HuH-7 (cell line): Measurements from ENCODE around the gene OAT.

Experiments used
- DNase-seq: peaks from one replicate; pipeline ENCODE4 v3.0.0; 2011; ENCODE audit warnings: low spot score

OAT gene

DNA sequence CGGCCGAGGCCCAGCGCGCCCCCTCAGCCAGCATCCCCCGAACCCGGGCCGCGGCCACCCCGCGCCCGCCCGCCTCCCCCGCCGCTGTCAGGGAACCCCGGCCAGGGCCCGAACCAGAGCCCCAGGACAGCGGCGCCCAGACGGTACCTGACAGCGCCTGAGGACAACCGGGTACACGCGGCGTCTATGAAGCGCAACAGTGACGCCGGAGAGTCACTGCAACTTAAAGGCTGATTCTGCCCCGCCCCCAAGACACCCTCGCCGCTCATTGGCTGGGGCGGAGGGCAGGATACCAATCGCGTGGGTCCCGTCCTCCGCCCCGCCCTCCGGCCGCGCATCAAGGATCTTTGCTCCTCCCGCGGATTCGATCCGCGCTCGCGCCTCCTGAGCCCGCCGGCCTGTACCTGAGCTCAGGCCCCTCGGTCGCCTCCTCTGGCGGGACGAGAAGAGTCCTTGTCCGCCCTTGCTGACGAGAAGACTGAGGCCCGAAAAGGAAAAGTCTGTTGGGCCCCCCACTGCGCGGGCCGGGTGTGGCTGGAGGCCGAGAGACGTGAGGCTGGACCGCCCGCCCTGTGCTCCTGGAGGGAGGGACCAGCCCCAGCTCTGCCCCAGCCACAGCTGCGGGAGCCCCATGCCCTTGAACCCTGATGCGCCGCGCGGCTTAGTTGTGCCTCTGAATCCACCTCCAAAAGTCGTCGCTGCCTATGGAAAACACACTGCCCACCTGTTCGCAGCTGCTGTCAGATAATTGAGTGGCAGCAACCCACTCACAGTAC is at the start of gene OAT:
TSS of gene OAT (minus strand) at position 198 of the 776 bp plus-strand sequence. CDS start 6,752 bp downstream, outside the sequence.
- peak; percentile 94 for DNase-seq

DNA sequence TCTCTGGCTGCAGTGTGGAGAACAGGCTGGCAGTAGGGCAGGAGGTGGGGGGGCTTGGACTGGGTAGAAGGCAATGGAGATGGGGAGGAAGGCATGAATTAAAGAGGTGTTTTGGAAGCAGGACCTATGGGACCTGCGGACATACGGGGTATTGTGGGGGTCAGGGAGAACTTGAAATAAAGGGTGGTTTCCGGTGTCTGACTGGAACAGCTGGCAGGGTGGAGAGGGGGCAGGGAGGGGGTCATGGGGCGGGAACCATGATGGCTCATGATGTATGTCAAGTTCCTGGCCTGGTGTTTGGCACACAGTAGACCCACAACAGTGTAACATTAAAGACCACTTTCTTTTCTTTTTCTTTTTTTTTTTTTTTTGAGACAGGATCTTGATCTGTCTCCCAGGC is 48.4 kb upstream of the OAT start:
- no peak for DNase-seq

DNA sequence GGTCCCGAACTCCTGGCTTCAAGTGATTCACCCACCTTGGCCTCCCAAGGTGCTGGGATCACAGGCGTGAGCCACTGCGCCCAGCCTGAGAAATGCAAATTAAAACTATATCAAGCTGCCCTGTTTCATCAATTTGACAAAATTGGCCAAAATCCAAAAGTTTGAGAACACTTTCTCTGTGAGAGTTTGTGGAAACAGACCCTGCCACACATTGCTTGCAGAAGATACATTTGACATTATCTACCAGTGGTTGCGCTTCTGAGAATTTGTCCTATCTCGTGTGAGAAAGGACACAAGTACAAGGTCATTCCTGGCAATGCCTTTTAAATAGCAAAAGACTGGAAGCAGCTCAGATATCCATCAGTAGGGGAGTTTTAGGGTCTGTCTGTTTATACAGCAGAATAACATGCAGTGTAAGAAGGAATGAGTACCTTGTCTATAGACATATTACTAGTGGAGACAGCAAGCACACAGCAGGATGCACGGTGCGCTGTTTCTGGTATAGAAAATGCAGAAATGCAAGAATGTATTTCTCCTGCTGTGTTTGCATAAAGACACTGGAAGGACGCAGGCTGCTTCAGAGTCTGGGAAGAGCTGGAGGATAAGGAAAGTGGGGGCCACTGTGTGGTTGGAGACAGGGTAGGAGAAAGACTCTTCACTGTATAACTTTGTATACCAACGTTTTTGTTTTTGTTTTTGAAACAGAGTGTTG is 47.2 kb upstream of the OAT start:
- DNase-seq, result no peak

- DNase-seq, result no peak
Measured at GRCh38 chr10:124465003-124465776, 46.5 kb upstream of the OAT start.

- DNase-seq, result no peak
Measured at GRCh38 chr10:124464028-124464965, 45.6 kb upstream of the OAT start.

- no peak for DNase-seq
Measured at GRCh38 chr10:124462348-124462695, 43.6 kb upstream of the OAT start.

DNA sequence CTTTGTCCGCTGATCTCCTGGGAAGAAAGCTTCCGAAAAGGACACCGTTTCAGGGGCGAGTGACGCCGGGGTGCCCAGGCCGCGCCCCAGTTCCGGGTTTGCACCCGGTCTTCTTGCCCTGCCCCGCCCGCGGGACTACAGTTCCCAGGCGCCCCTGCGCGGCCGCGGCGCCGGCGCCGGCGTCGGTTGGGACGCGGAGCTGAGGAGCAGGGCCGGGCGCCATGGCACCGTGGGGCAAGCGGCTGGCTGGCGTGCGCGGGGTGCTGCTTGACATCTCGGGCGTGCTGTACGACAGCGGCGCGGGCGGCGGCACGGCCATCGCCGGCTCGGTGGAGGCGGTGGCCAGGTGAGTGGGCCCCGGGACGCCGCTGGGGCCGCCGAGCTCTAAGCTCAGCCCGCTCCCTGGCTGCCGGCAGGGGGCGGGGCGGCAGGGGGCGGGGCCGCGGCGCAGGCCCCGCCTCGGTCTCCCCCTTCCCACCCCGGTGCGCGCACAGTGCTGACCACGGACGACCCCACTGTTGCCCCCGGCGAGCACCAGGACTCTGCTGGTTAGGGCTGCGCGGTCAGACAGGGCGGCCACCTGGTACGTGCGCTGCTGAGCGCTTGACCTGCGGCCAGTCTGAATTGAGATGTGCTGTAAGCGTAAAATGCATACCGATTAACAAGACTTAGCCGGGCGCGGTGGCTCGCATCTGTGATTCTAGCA is 43.1 kb upstream of the OAT start, which contains the start of gene LHPP:
TSS of gene LHPP (plus strand) at position 182 of the 706 bp plus-strand sequence. CDS start at position 222, 40 bp downstream.
- peak; percentile 87 for DNase-seq

- no peak for DNase-seq
Measured at GRCh38 chr10:124460144-124460543, 41.4 kb upstream of the OAT start.

DNA sequence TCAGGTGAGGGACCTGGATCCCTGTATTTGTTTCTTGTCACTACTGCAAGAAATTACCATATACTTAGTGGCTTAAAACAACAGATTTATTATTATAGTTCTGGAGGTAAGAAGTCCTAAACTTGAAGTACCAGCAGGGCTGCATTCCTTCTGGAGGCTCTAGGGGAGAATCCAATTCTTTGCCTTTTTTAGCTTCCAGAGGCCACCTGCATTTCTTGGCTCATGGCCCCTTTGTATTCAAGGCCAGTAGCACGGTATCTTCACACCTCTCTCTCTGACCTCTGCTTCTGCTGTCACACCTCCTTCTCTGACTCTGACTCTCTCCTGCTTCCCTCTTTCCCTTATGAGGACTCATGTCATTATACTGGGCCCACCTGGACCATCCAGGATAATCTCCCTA is 40.7 kb upstream of the OAT start:
- no peak for DNase-seq

DNA sequence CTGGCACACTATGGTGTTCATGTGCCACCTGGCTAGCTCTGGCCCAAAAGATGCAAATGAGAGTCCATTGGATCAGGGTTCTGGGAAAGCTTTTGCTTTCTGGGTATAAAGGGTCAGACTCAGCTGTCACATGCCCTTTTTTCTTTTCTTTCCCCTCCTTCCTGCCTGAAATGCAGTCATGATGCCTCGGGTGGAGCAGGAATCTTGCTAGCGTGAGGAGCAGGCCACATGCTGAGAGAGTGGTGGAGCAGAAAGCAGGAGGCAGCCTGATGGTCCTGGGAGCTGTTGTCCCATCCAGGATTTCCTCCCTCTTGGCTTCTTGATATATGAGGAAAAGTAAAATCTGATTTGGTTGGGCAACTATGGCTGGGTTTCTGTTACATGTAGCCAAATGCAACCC is 40.2 kb upstream of the OAT start:
- no peak for DNase-seq

DNA sequence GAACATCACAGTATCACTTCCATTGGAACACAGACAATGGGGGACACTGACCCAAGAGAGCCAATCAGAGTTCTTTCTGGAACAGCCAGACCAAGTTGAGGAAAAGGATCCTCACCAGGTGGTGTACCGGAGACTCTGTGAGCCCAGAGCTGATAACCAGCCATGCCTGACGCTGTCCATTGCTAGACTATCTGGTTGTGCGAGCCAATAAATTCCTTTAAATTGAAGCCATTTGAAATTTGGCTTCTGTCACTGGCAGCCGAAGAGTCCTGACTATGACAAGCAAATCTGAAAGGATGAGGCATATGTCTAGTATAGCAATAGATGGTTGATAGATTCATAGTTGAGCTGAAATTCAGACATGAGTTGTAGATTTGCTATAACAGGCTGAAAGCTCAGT is 39.8 kb upstream of the OAT start:
- no peak for DNase-seq

DNA sequence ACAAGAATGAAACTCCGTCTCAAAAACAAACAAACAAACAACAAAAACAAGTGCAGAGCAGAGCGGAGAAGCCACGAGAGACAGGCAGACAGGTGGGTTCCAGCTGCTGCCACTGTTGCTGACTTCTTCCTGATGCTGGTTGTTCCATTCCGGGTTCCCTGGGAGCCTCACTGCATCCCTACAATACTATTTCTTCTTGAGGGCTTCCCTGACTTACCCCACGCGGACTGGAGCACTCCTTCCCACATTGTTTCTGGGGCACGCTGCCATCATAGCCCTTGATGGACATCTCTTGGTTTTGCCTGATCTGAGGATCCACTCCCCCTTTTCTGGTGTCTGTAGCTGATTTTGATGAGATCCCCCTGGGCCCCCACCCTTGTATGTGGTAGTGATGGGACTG is 36.7 kb upstream of the OAT start:
- DNase-seq, result no peak

DNA sequence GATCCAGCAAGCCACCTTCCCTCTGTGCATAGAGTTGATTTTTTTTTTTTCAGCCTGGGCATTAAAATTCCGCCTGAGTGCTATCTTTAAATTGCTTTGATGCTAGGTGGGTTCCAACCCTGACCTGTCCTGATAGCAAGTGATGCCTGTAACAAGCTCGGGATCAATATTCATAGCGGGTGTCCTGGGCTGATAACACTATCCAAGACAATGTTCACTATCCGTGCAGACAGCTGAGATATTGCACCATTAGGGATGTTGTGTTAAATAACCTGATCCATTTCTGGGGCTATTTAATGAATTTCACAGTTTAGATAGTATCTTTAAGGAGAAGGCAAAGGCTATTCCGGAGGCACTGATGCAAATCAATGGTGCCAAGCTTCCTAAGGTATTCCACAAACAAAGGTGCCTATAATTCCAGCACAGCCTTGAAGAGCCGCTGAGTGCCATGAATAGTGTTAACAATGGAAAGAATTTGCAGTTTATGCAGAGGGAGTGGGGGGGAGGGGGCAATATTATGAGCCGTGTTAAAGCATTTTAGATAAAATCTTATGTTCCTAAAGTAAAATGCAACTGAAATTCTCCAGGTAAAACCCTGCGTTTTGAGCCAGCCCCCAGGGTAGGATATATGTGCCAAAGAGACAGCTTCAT is 35.4 kb upstream of the OAT start:
- DNase-seq, result no peak

GRCh38 chr10:124451276-124451675 is 32.6 kb upstream of the OAT start:
- DNase-seq, result no peak

GRCh38 chr10:124450783-124451057 is 32.0 kb upstream of the OAT start:
- no peak for DNase-seq

GRCh38 chr10:124450012-124450782 is 31.5 kb upstream of the OAT start, which contains the start of gene NKX1-2:
NKX1-2 (minus strand) TSS chr10:124450035; CDS start chr10:124449943, 92 bp downstream.
- DNase-seq, result no peak

DNA sequence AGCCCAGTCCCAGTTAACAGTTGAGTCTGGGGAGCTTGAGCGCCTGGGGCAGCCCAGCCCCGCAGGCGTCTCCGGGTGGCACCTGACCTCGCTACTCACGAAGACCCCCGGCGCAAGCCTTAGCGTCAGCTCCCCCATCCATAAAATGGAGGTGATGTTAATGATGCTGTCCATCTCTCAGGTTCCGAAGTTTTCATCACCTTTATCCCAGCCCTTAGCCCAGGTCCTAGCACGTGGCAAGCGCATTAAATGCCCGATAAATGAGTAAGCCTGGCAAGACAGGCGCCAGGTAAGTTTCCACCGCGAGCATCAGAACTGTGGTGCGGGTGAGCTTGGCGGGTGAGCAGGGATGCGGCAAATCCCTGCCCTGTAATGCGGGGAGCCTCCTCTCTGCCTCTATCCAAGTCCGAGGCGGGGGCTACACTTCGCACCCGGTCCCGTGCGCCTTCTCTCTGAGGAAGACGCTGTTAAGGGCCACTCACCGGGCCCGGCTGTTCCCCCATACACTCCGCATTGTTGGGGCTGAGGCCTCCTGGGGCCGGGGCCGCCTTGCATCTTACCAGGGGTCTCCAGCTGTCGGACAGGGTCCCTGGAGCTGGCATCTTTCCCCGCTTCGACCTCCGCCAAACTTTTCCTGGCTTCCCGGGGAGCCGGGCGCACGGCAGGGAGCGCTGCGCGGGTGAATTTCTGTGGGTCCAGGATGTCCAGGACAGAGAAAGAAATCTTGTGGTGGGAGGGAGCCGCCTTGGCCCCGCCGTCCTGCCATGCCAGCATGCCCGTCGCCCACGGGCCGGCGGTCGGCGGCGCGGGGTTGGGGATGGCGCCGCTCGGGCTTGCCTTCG is 30.7 kb upstream of the OAT start:
- DNase-seq, result no peak

- DNase-seq, result peak; percentile 43
Measured at GRCh38 chr10:124448696-124449169, 30.0 kb upstream of the OAT start.
